Neuronal stem cell (in vitro differentiated cells): Measurements from ENCODE around the gene TFAP2B.

Experiments used
- DNase-seq: peaks from one replicate; pipeline ENCODE4 v3.0.0-alpha.2; 2013; ENCODE audit warnings: low spot score
- H2AFZ ChIP-seq: one replicate; pipeline ENCODE4 v1.6.1; 2013; ENCODE audit warnings: mild to moderate bottlenecking, low read length, inconsistent platforms
- H2AK5ac ChIP-seq: 2 replicates; pipeline ENCODE4 v1.6.1; 2013; ENCODE audit warnings: low read depth, mild to moderate bottlenecking, inconsistent platforms, low read length, moderate library complexity, mixed read lengths
- H2BK120ac ChIP-seq: 2 replicates; pipeline ENCODE4 v1.6.1; 2013; ENCODE audit warnings: low read depth, mild to moderate bottlenecking, inconsistent platforms, low read length, moderate library complexity, mixed read lengths
- H2BK12ac ChIP-seq: one replicate; pipeline ENCODE4 v1.6.1; 2013; ENCODE audit warnings: low read length, inconsistent platforms
- H2BK15ac ChIP-seq: 2 replicates; pipeline ENCODE4 v1.6.1; 2013; ENCODE audit warnings: mild to moderate bottlenecking, low read length, inconsistent platforms, mixed read lengths
- H2BK5ac ChIP-seq: one replicate; pipeline ENCODE4 v1.6.1; 2013; ENCODE audit warnings: inconsistent platforms, mild to moderate bottlenecking, low read length, moderate library complexity
- H3K14ac ChIP-seq: one replicate; pipeline ENCODE4 v1.6.1; 2013; ENCODE audit warnings: low read length, inconsistent platforms
- H3K18ac ChIP-seq: 2 replicates; pipeline ENCODE4 v1.6.1; 2013; ENCODE audit warnings: low read length, inconsistent platforms
- H3K23ac ChIP-seq: 2 replicates; pipeline ENCODE4 v1.6.1; 2013; ENCODE audit warnings: low read depth, mild to moderate bottlenecking, mixed read lengths, low read length, inconsistent platforms; ENCODE audit not compliant: poor library complexity
- H3K27ac ChIP-seq: replicated peaks from 3 replicates; pipeline ENCODE4 v1.5.1; 2013; ENCODE audit warnings: low read length, inconsistent platforms
- H3K27me3 ChIP-seq, 3 experiments: 2 replicates each; pipeline ENCODE4 v1.6.1; 2013; ENCODE audit warnings: low read length in 3 of 3, mild to moderate bottlenecking in 2 of 3, inconsistent platforms in 1 of 3, low read depth in 1 of 3, mixed read lengths in 1 of 3, moderate library complexity in 1 of 3; ENCODE audit not compliant: control insufficient read depth in 3 of 3, insufficient read depth in 3 of 3
- H3K36me3 ChIP-seq, 2 donors: replicated peaks in 1 of 2; 2 replicates each; pipeline ENCODE4 v1.6.1; 2013; ENCODE audit warnings: low read length in 2 of 2; ENCODE audit not compliant: control insufficient read depth in 2 of 2, insufficient read depth in 2 of 2
- H3K4ac ChIP-seq: 2 replicates; pipeline ENCODE4 v1.6.1; 2013; ENCODE audit warnings: inconsistent platforms, mild to moderate bottlenecking, low read length, moderate library complexity
- H3K4me1 ChIP-seq, 2 donors: 1 replicate in 1 of 2; 2 replicates in 1 of 2; pipeline ENCODE4 v1.6.1; 2013; ENCODE audit warnings: low read length in 2 of 2, low read depth in 1 of 2; ENCODE audit not compliant: control insufficient read depth in 2 of 2, insufficient read depth in 1 of 2
- H3K4me2 ChIP-seq: one replicate; pipeline ENCODE4 v1.6.1; 2013; ENCODE audit warnings: mild to moderate bottlenecking, low read length, inconsistent platforms; ENCODE audit not compliant: insufficient read depth, poor library complexity, severe bottlenecking
- H3K4me3 ChIP-seq, 2 donors: 2 replicates each; pipeline ENCODE4 v1.5.1; 2013; ENCODE audit warnings: low read length in 2 of 2, mild to moderate bottlenecking in 2 of 2, inconsistent platforms in 1 of 2, moderate library complexity in 1 of 2
- H3K79me1 ChIP-seq: one replicate; pipeline ENCODE4 v1.6.1; 2013; ENCODE audit warnings: low read depth, mild to moderate bottlenecking, inconsistent platforms, low read length, moderate library complexity
- H3K9ac ChIP-seq: one replicate; pipeline ENCODE4 v1.6.1; 2013; ENCODE audit warnings: mild to moderate bottlenecking, low read depth, low read length, inconsistent platforms; ENCODE audit not compliant: poor library complexity
- H3K9me3 ChIP-seq, 2 donors: replicated peaks in 1 of 2; 2 replicates each; pipeline versions ENCODE3 to v1.6.1; 2013; ENCODE audit warnings: low read length in 2 of 2, mild to moderate bottlenecking in 2 of 2, inconsistent platforms in 1 of 2, low read depth in 1 of 2, mixed read lengths in 1 of 2, moderate library complexity in 1 of 2; ENCODE audit not compliant: control insufficient read depth in 2 of 2, insufficient read depth in 1 of 2
- H4K8ac ChIP-seq: one replicate; pipeline ENCODE4 v1.6.1; 2013; ENCODE audit warnings: low read depth, mild to moderate bottlenecking, inconsistent platforms, low read length, moderate library complexity
- H4K91ac ChIP-seq: one replicate; pipeline ENCODE4 v1.6.1; 2013; ENCODE audit warnings: low read length, low read depth, mild to moderate bottlenecking, inconsistent platforms; ENCODE audit not compliant: poor library complexity
- WGBS, 2 donors: extraction: QIAGEN DNeasy Blood & Tissue Kit; methylation state at CpG; one replicate each; pipeline ENCODE4 v1.1.7; 2013; ENCODE audit warnings: missing lambda C conversion rate in 2 of 2, mixed read lengths in 1 of 2; ENCODE audit not compliant: insufficient read length in 2 of 2, insufficient replicate concordance in 1 of 2; ENCODE audit errors: extremely low coverage in 2 of 2; 5-methylcytosine and 5-hydroxymethylcytosine counted together

Gene TFAP2B

DNA sequence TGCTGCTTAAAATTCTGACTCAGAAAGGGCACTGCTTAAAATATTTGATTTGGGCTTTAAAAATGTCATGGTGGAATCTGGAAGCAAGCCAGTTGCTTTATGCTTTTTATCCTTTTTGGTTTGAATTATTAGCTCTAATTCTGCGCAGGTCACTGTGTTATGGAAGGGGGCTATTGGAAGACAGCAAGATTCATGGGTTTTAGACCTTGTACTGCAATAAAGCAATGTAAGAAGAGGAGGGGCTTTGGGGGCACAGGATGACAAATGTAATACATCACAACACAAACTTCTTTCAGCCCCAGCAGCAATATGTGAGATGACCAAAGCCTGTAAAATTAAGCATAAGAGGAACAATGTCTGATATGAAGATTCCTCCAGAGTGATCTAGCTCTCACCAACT lies 68.4 kb downstream of the TFAP2B start:
- H3K4me3 ChIP-seq: no peak overlapping the region
- H3K4me1 ChIP-seq: peaks cover 0 to 1% of the 10 kb centered on the region in 2 donors
- no peak overlapping the region for H3K4ac ChIP-seq
- H3K14ac ChIP-seq: no peak overlapping the region
- no peaks in the 10 kb centered on the region for H3K79me1 ChIP-seq
- H3K18ac ChIP-seq: no peak overlapping the region
- H3K27ac ChIP-seq: no peak overlapping the region
- no peaks in the 10 kb centered on the region for H3K9me3 ChIP-seq
- no peaks in the 10 kb centered on the region for H3K27me3 ChIP-seq
- no peak overlapping the region for H2AK5ac ChIP-seq
- no peak overlapping the region for H2BK12ac ChIP-seq
- no peak overlapping the region for H3K4me2 ChIP-seq
- no peak overlapping the region for H3K23ac ChIP-seq
- WGBS, 2 donors: no CpG with 5 or more reads among the region's 1 CpG
- no peak overlapping the region for H2BK5ac ChIP-seq
- no peak overlapping the region for H2BK15ac ChIP-seq
- no peak overlapping the region for H4K91ac ChIP-seq
- H3K36me3 ChIP-seq: no peaks in the 10 kb centered on the region
- no peak overlapping the region for H4K8ac ChIP-seq
- H2AFZ ChIP-seq: no peak overlapping the region
- H2BK120ac ChIP-seq: no peak overlapping the region
- no peak for DNase-seq
- H3K9ac ChIP-seq: no peak overlapping the region

DNA sequence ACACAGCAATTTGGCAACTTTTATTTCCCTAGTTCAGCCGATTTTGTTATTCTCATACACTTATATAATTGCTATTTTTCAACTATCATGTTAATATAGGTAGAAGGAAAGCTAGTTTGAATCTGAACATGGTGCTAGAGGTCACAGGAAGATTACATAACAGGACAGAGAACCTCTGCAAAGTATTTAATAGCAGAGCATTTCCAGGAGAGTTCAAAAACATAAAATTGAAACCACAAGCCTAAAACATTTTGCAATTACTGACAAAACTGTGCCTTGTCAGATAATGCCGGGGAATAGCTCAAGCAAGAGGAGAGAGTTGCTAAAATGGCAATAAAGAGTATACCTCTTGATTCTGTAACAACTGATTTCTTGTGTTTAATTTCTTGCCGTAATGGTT lies 70.8 kb downstream of the TFAP2B start:
- Histone ChIP-seq H3K4me3 (no peak overlapping the region), H2AFZ (no peak overlapping the region), H3K9ac (no peak overlapping the region), H3K9me3 (no peaks in the 10 kb centered on the region), H3K4ac (no peak overlapping the region), H3K27ac (no peak overlapping the region), H2AK5ac (no peak overlapping the region), H3K79me1 (no peaks in the 10 kb centered on the region), H3K4me1 (no peaks in the 10 kb centered on the region), H3K27me3 (no peaks in the 10 kb centered on the region), H2BK15ac (no peak overlapping the region), H4K8ac (no peak overlapping the region), H4K91ac (no peak overlapping the region), H3K14ac (no peak overlapping the region), H3K4me2 (no peak overlapping the region), H2BK12ac (no peak overlapping the region), H3K23ac (no peak overlapping the region), H3K18ac (no peak overlapping the region), H3K36me3 (no peaks in the 10 kb centered on the region), H2BK5ac (no peak overlapping the region), H2BK120ac (no peak overlapping the region)
- WGBS, 2 donors: no CpG with 5 or more reads among the region's 3 CpGs
- no peak for DNase-seq

DNA sequence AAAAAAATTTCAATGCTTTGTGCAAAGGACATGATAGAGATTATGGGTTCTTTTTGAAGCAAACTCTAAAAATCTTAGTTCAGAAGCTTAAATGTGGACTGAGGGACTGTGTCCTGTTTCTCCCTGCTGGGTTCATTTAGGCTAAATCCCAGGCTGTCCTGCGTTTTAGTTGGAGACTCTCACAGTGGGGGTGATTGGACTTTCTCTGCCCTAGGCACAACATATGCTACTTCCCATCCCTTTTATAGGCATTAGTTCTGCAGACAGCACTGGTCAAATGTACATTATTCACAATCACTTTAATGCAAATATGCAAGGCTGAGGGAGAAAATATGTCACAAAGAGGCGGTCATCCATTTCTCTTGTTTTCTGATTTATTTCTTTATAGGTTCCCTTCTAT lies 71.3 kb downstream of the TFAP2B start:
- H3K4me3 ChIP-seq: no peak overlapping the region
- no peak overlapping the region for H3K18ac ChIP-seq
- no peak for DNase-seq
- no peak overlapping the region for H3K4me2 ChIP-seq
- no peaks in the 10 kb centered on the region for H3K79me1 ChIP-seq
- H2BK120ac ChIP-seq: no peak overlapping the region
- H3K4me1 ChIP-seq: no peaks in the 10 kb centered on the region
- no peak overlapping the region for H2AFZ ChIP-seq
- H2BK12ac ChIP-seq: no peak overlapping the region
- H2BK5ac ChIP-seq: no peak overlapping the region
- H4K91ac ChIP-seq: no peak overlapping the region
- no peak overlapping the region for H3K9ac ChIP-seq
- no peak overlapping the region for H2BK15ac ChIP-seq
- H3K23ac ChIP-seq: no peak overlapping the region
- H3K27me3 ChIP-seq: no peaks in the 10 kb centered on the region
- H3K27ac ChIP-seq: no peak overlapping the region
- H4K8ac ChIP-seq: no peak overlapping the region
- H3K4ac ChIP-seq: no peak overlapping the region
- no peaks in the 10 kb centered on the region for H3K36me3 ChIP-seq
- no peak overlapping the region for H3K14ac ChIP-seq
- WGBS, 2 donors: no CpG with 5 or more reads among the region's 2 CpGs
- H2AK5ac ChIP-seq: no peak overlapping the region
- no peaks in the 10 kb centered on the region for H3K9me3 ChIP-seq

DNA sequence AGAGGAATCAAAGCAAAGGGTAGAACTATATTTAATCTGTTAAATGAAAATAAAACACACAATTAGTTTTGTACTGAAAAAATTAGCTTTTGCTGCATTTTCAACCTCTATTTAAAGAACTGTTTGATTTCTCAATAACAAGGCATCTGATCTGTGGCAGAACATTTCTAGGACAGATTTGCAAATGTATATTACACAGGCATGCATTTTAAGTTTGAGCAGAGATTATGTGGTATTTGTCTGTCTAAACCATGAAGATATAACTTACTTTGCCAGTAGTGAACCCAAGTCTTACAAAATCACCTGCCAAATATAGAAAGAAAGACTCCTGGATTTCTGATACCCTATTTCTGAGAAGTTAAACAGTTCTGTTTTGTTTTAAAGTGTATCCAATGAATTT lies 71.9 kb downstream of the TFAP2B start:
- Histone ChIP-seq H3K14ac (no peak overlapping the region), H2AK5ac (no peak overlapping the region), H3K4me1 (no peaks in the 10 kb centered on the region), H2BK15ac (no peak overlapping the region), H4K8ac (no peak overlapping the region), H3K4ac (no peak overlapping the region), H3K9me3 (no peaks in the 10 kb centered on the region), H3K18ac (no peak overlapping the region), H3K23ac (no peak overlapping the region), H3K27ac (no peak overlapping the region), H2BK5ac (no peak overlapping the region), H3K4me3 (no peak overlapping the region), H3K27me3 (no peaks in the 10 kb centered on the region), H2BK12ac (no peak overlapping the region), H3K4me2 (no peak overlapping the region), H3K79me1 (no peaks in the 10 kb centered on the region), H4K91ac (no peak overlapping the region), H3K9ac (no peak overlapping the region), H2AFZ (no peak overlapping the region), H3K36me3 (no peaks in the 10 kb centered on the region), H2BK120ac (no peak overlapping the region)
- no peak for DNase-seq
